Natural killer cell (primary cell): ENCODE results near the gene ING3. TPM values are rescaled to one million over a fixed set of nuclear protein-coding genes. Genes with fewer than 3 reads are reported as not detected.

ENCODE experiments used
- ATAC-seq, 3 donors: fragments of 150-1000 bp in 2 of 3; fragments of 200-7000 bp in 1 of 3; cut with Tn5 transposase; 1 replicate in 1 of 3; 2 replicates in 2 of 3; pipeline ENCODE4 v1.10.0; 2021; ENCODE audit warnings: mild to moderate bottlenecking in 2 of 3, moderate library complexity in 2 of 3
- DNase-seq, 2 donors: peaks; one replicate each; pipeline versions ENCODE4 v3.0.0 to v3.0.0-alpha.2; 2013 to 2021; ENCODE audit warnings: mixed read lengths in 1 of 2
- H3K27ac ChIP-seq: one replicate; pipeline ENCODE4 v1.5.1; 2013; ENCODE audit warnings: mild to moderate bottlenecking, low read length
- H3K27me3 ChIP-seq: one replicate; pipeline ENCODE4 v1.6.1; 2013; ENCODE audit warnings: low read length; ENCODE audit not compliant: control insufficient read depth, insufficient read depth
- H3K36me3 ChIP-seq: one replicate; pipeline ENCODE4 v1.6.1; 2013; ENCODE audit warnings: low read length; ENCODE audit not compliant: control insufficient read depth, insufficient read depth
- H3K4me1 ChIP-seq: one replicate; pipeline ENCODE4 v1.6.1; 2013; ENCODE audit warnings: low read length; ENCODE audit not compliant: control insufficient read depth, insufficient read depth
- H3K4me3 ChIP-seq: one replicate; pipeline ENCODE4 v1.5.1; 2013; ENCODE audit warnings: low read length
- H3K9me3 ChIP-seq: one replicate; pipeline ENCODE4 v1.6.1; 2013; ENCODE audit warnings: low read length; ENCODE audit not compliant: control insufficient read depth, insufficient read depth
- H3K27ac Mint-ChIP-seq, 2 donors: one replicate each; pipeline ENCODE4 v1.8.0; 2022; ENCODE audit warnings: mild to moderate bottlenecking in 2 of 2, mixed read lengths in 2 of 2, moderate library complexity in 1 of 2
- H3K27me3 Mint-ChIP-seq, 2 donors: one replicate each; pipeline ENCODE4 v1.8.0; 2022; ENCODE audit warnings: low read depth in 2 of 2, mixed read lengths in 2 of 2
- H3K36me3 Mint-ChIP-seq: one replicate; pipeline ENCODE4 v1.8.0; 2022; ENCODE audit warnings: mixed read lengths
- H3K4me1 Mint-ChIP-seq, 2 donors: one replicate each; pipeline ENCODE4 v1.8.0; 2022; ENCODE audit warnings: mixed read lengths in 2 of 2
- H3K4me3 Mint-ChIP-seq: one replicate; pipeline ENCODE4 v1.8.0; 2022; ENCODE audit warnings: mild to moderate bottlenecking, moderate library complexity, mixed read lengths
- H3K9me3 Mint-ChIP-seq, 2 donors: one replicate each; pipeline ENCODE4 v1.8.0; 2022; ENCODE audit warnings: mixed read lengths in 2 of 2
- CTCF ChIP-seq: fragments of 200-600 bp; IDR thresholded peaks from one replicate; pipeline ENCODE4 v1.8.0; 2022; ENCODE audit warnings: antibody characterized with exemption
- WGBS: methylation state at CpG from one replicate; pipeline ENCODE4 v1.1.7; 2013; ENCODE audit warnings: missing lambda C conversion rate; ENCODE audit not compliant: insufficient coverage; 5-methylcytosine and 5-hydroxymethylcytosine counted together
- intact Hi-C: fragments of 100-400 bp; cut with micrococcal nuclease; formaldehyde crosslinking; loops from one replicate; pipeline ENCODE4 v1.14.2; 2022
- total RNA-seq, 4 donors: library from RNA; stranded (reverse); fragments of 120-200 nt in 1 of 4; gene quantifications; one replicate each; pipeline versions ENCODE4 v1.2.3 to v1.2.4, GENCODE V29; 2013 to 2022

Gene ING3
- total RNA-seq, 3 donors from 2014 or later (not counting 1 experiment from before 2014, with no cell fraction given) = 45.7 to 56.2 (median 50.1) TPM

DNA sequence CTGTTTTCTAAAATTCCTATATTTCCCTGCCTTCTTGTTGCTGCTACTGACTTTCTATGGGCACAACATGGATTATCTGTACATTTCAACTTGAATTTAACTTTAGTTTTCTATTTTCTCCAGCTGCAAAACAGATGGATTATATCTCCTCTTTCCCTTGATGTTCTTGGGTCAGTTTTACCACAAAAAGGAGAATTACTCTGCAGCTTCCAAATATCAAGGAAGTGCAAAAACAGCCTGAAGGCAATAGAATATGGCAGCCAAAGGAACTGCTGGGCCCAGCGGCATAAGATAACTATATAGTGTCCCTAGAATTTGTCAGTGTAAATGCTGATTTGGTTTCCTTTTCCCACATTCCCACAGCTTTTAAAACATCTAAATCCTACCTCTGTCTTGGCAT, 67.0 kb downstream of the ING3 start:
- intact Hi-C loops = no loop called here
- ATAC-seq = no peak
- WGBS = 100% methylated on average over 1 of the region's 1 CpG

DNA sequence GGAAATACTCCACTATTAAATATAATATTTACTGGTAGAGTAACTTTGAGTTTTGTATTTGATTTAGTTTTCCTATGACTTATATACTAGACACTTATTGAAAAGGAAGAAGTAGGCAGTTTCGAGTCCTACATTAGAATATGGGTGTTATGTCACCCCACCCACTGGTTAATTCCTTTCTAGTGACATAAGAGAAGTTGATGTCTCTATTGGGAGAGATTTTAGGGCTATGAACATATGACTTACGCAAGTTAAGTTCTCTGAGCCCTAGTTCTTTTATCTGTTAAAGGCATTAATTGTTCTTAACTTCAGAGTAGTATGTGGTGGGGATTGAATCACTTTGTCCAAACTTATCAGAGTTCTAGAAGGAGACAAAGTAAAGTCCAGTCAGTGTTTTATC, 68.4 kb downstream of the ING3 start:
- ATAC-seq = no peak
- Histone ChIP-seq H3K27me3 (no peaks in the 10 kb centered on the region), H3K36me3 (no peaks in the 10 kb centered on the region), H3K4me3 (no peak overlapping the region), H3K4me1 (no peaks in the 10 kb centered on the region), H3K9me3 (no peaks in the 10 kb centered on the region), H3K27ac (no peak overlapping the region)
- Mint-ChIP-seq H3K36me3 (no peaks in the 10 kb centered on the region), H3K27me3 (peaks cover 0 to 22% of the 10 kb centered on the region in 2 donors), H3K27ac (no peak overlapping the region), H3K9me3 (no peaks in the 10 kb centered on the region), H3K4me1 (no peaks in the 10 kb centered on the region), H3K4me3 (no peak overlapping the region)
- no peak for DNase-seq
- WGBS = 75% methylated on average over 1 of the region's 2 CpGs
- intact Hi-C loops = no loop called here
- no peak for TF ChIP-seq CTCF

More for the DNA sequence above, 67.0 kb downstream of the ING3 start:
- Mint-ChIP-seq H3K4me1 (no peaks in the 10 kb centered on the region), H3K4me3 (no peak overlapping the region), H3K9me3 (no peaks in the 10 kb centered on the region), H3K36me3 (no peaks in the 10 kb centered on the region), H3K27me3 (peaks cover 0 to 15% of the 10 kb centered on the region in 2 donors), H3K27ac (no peak overlapping the region)
- no peaks in the 10 kb centered on the region for H3K36me3 ChIP-seq
- no peaks in the 10 kb centered on the region for H3K27me3 ChIP-seq
- no peaks in the 10 kb centered on the region for H3K4me1 ChIP-seq
- no peak overlapping the region for H3K4me3 ChIP-seq
- H3K9me3 ChIP-seq = no peaks in the 10 kb centered on the region
- H3K27ac ChIP-seq = no peak overlapping the region
- no peak for TF ChIP-seq CTCF
- DNase-seq = no peak

GRCh38 chr7:121020249-121020988, 69.8 kb downstream of the ING3 start:
- Mint-ChIP-seq H3K36me3 (no peaks in the 10 kb centered on the region), H3K4me1 (no peaks in the 10 kb centered on the region), H3K4me3 (no peak overlapping the region), H3K9me3 (no peaks in the 10 kb centered on the region), H3K27me3 (peaks cover 0 to 22% of the 10 kb centered on the region in 2 donors), H3K27ac (no peak overlapping the region)
- intact Hi-C loops = no loop called here
- TF ChIP-seq CTCF = no peak
- H3K27me3 ChIP-seq = no peaks in the 10 kb centered on the region
- DNase-seq = no peak
- no peaks in the 10 kb centered on the region for H3K4me1 ChIP-seq
- no peak overlapping the region for H3K4me3 ChIP-seq
- WGBS = 100% methylated on average over 1 of the region's 1 CpG
- ATAC-seq = no peak
- no peaks in the 10 kb centered on the region for H3K9me3 ChIP-seq
- no peaks in the 10 kb centered on the region for H3K36me3 ChIP-seq
- no peak overlapping the region for H3K27ac ChIP-seq
